ENCODE data around the gene XYLT1. TPM values are rescaled to one million over a fixed set of nuclear protein-coding genes. Genes with fewer than 3 reads are reported as not detected.

XYLT1 gene
- polyA plus RNA-seq, 1 donor from 2014 or later = 3.3 TPM

DNA sequence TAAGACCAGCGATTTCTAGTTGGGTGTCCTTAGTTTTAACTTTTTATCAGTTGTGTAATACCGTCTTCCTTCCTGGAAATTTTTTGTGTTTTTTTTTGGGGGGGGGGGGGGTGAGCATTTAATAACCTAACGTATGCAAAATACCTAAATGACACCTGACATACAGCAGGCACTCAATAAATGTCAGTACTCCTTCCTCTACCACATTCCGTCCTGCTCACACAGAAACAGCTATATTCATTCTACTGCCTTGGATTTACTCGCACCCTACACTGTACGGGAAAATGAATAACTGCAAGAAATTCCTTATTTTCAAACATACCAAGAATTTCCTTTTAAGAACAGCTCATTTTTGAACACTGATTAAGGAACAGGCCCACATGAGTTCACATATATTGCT is 5.3 kb downstream of the XYLT1 start:
- no peaks in the 10 kb centered on the region for H4K20me1 ChIP-seq (ENCODE audit: insufficient read depth)
- no peak overlapping the region for H3K4me2 ChIP-seq (ENCODE audit: low read length)
- no peak overlapping the region for H3K4me3 ChIP-seq (ENCODE audit: low read length)
- peaks cover 84% of the 10 kb centered on the region for H3K79me2 ChIP-seq (replicated peaks; ENCODE audit: insufficient read depth, low read length)
- no peak overlapping the region for H2AFZ ChIP-seq (ENCODE audit: low read depth, low read length)
- H3K27me3 ChIP-seq (ENCODE audit: insufficient read depth, low read depth, low read length) = no peaks in the 10 kb centered on the region
- H3K9ac ChIP-seq (ENCODE audit: low read length) = no peak overlapping the region
- H3K9me3 ChIP-seq (ENCODE audit: low read length) = no peaks in the 10 kb centered on the region
- no peaks in the 10 kb centered on the region for H3K36me3 ChIP-seq (ENCODE audit: insufficient read depth, low read length)
- TF ChIP-seq SMC3 (conservative IDR thresholded peaks at IDR 0.05; ENCODE audit: poor library complexity) (no peak), POLR2AphosphoS5 (IDR thresholded peaks at IDR 0.05) (no peak), TAF1 (IDR thresholded peaks at IDR 0.05; ENCODE audit: low read depth) (no peak), EP300 (conservative IDR thresholded peaks at IDR 0.05; ENCODE audit: poor library complexity, severe bottlenecking) (no peak), MXI1 (conservative IDR thresholded peaks at IDR 0.05; ENCODE audit: poor library complexity, severe bottlenecking) (no peak), RAD21 (conservative IDR thresholded peaks at IDR 0.05) (no peak), EZH2 (IDR thresholded peaks at IDR 0.05; ENCODE audit: borderline replicate concordance, insufficient read depth, low read length, poor library complexity, severe bottlenecking) (no peak)
- TF ChIP-seq, protein P1, sequence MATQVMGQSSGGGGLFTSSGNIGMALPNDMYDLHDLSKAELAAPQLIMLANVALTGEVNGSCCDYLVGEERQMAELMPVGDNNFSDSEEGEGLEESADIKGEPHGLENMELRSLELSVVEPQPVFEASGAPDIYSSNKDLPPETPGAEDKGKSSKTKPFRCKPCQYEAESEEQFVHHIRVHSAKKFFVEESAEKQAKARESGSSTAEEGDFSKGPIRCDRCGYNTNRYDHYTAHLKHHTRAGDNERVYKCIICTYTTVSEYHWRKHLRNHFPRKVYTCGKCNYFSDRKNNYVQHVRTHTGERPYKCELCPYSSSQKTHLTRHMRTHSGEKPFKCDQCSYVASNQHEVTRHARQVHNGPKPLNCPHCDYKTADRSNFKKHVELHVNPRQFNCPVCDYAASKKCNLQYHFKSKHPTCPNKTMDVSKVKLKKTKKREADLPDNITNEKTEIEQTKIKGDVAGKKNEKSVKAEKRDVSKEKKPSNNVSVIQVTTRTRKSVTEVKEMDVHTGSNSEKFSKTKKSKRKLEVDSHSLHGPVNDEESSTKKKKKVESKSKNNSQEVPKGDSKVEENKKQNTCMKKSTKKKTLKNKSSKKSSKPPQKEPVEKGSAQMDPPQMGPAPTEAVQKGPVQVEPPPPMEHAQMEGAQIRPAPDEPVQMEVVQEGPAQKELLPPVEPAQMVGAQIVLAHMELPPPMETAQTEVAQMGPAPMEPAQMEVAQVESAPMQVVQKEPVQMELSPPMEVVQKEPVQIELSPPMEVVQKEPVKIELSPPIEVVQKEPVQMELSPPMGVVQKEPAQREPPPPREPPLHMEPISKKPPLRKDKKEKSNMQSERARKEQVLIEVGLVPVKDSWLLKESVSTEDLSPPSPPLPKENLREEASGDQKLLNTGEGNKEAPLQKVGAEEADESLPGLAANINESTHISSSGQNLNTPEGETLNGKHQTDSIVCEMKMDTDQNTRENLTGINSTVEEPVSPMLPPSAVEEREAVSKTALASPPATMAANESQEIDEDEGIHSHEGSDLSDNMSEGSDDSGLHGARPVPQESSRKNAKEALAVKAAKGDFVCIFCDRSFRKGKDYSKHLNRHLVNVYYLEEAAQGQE (IDR thresholded peaks at IDR 0.05; ENCODE audit: borderline replicate concordance) = no peak
- TF ChIP-seq, protein P2, sequence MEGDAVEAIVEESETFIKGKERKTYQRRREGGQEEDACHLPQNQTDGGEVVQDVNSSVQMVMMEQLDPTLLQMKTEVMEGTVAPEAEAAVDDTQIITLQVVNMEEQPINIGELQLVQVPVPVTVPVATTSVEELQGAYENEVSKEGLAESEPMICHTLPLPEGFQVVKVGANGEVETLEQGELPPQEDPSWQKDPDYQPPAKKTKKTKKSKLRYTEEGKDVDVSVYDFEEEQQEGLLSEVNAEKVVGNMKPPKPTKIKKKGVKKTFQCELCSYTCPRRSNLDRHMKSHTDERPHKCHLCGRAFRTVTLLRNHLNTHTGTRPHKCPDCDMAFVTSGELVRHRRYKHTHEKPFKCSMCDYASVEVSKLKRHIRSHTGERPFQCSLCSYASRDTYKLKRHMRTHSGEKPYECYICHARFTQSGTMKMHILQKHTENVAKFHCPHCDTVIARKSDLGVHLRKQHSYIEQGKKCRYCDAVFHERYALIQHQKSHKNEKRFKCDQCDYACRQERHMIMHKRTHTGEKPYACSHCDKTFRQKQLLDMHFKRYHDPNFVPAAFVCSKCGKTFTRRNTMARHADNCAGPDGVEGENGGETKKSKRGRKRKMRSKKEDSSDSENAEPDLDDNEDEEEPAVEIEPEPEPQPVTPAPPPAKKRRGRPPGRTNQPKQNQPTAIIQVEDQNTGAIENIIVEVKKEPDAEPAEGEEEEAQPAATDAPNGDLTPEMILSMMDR (IDR thresholded peaks at IDR 0.05; ENCODE audit: poor library complexity, severe bottlenecking) = no peak
- no peaks in the 10 kb centered on the region for H3F3A ChIP-seq (ENCODE audit: insufficient read depth, low read length, poor library complexity, severe bottlenecking)
- no peaks in the 10 kb centered on the region for H3K9me2 ChIP-seq (ENCODE audit: insufficient read depth, low read length)
- H3K27ac ChIP-seq (ENCODE audit: low read length) = no peak overlapping the region

DNA sequence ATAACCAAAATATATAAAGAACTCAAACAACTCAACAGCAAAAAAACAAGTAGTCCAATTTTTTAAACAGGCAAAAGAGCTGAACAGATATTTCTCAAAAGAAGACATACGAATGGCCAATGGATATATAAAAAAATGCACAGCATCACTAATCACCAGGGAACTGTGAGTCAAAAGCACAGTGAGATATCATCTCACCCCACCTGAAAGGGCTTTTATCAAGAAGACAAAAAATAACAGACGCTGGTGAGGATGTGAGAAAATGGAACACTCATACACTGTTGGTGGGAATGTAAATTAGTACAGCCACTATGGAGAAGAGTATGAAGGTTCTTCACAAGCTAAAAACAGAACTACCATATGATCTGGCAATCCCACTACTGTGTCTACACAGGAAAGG is 7.4 kb downstream of the XYLT1 start:
- Histone ChIP-seq H3K27ac (ENCODE audit: low read length) (no peak overlapping the region), H3K79me2 (replicated peaks; ENCODE audit: insufficient read depth, low read length) (peaks cover 88% of the 10 kb centered on the region), H3K9ac (ENCODE audit: low read length) (no peak overlapping the region), H3K9me3 (ENCODE audit: low read length) (no peaks in the 10 kb centered on the region), H3K4me3 (ENCODE audit: low read length) (no peak overlapping the region), H3F3A (ENCODE audit: insufficient read depth, low read length, poor library complexity, severe bottlenecking) (no peaks in the 10 kb centered on the region), H3K4me2 (ENCODE audit: low read length) (no peak overlapping the region), H2AFZ (ENCODE audit: low read depth, low read length) (no peak overlapping the region), H4K20me1 (ENCODE audit: insufficient read depth) (no peaks in the 10 kb centered on the region), H3K27me3 (ENCODE audit: insufficient read depth, low read depth, low read length) (no peaks in the 10 kb centered on the region), H3K9me2 (ENCODE audit: insufficient read depth, low read length) (no peaks in the 10 kb centered on the region), H3K36me3 (ENCODE audit: insufficient read depth, low read length) (no peaks in the 10 kb centered on the region)
- TF ChIP-seq EZH2 (IDR thresholded peaks at IDR 0.05; ENCODE audit: borderline replicate concordance, insufficient read depth, low read length, poor library complexity, severe bottlenecking) (no peak), POLR2AphosphoS5 (IDR thresholded peaks at IDR 0.05) (no peak), EP300 (conservative IDR thresholded peaks at IDR 0.05; ENCODE audit: poor library complexity, severe bottlenecking) (no peak), TAF1 (IDR thresholded peaks at IDR 0.05; ENCODE audit: low read depth) (no peak), RAD21 (conservative IDR thresholded peaks at IDR 0.05) (no peak), MXI1 (conservative IDR thresholded peaks at IDR 0.05; ENCODE audit: poor library complexity, severe bottlenecking) (no peak), SMC3 (conservative IDR thresholded peaks at IDR 0.05; ENCODE audit: poor library complexity) (no peak)
- TF ChIP-seq, protein P2 (IDR thresholded peaks at IDR 0.05; ENCODE audit: poor library complexity, severe bottlenecking) = no peak
- TF ChIP-seq, protein P1 (IDR thresholded peaks at IDR 0.05; ENCODE audit: borderline replicate concordance) = no peak
